Activated naive CD8-positive, alpha-beta T cell treated with anti-CD3 and anti-CD28 coated beads for 36 hours (primary cell): ENCODE measurements around the gene ALG14. TPM values are rescaled to one million over a fixed set of nuclear protein-coding genes. Genes with fewer than 3 reads are reported as not detected.
"Not testable (repeated sequence)": the region's sequence is repeated elsewhere in the genome, so short reads cannot be mapped to it uniquely, and the experiment has no call there.

Experiments
- DNase-seq: peaks from one replicate; pipeline ENCODE4 v3.0.0; 2021
- H3K27ac Mint-ChIP-seq: one replicate; pipeline ENCODE4 v1.8.0; 2022; ENCODE audit warnings: mild to moderate bottlenecking, moderate library complexity, mixed read lengths
- H3K27me3 Mint-ChIP-seq: one replicate; pipeline ENCODE4 v1.8.0; 2022; ENCODE audit warnings: mild to moderate bottlenecking, mixed read lengths
- H3K36me3 Mint-ChIP-seq: one replicate; pipeline ENCODE4 v1.8.0; 2021; ENCODE audit warnings: mild to moderate bottlenecking, mixed read lengths
- H3K4me1 Mint-ChIP-seq: one replicate; pipeline ENCODE4 v1.8.0; 2021; ENCODE audit warnings: mixed read lengths
- H3K4me3 Mint-ChIP-seq: one replicate; pipeline ENCODE4 v1.8.0; 2022; ENCODE audit warnings: mild to moderate bottlenecking, moderate library complexity, mixed read lengths
- H3K9me3 Mint-ChIP-seq: one replicate; pipeline ENCODE4 v1.8.0; 2022; ENCODE audit warnings: mixed read lengths
- total RNA-seq, 2 experiments: library from RNA; stranded (reverse); gene quantifications; one replicate each; pipeline ENCODE4 v1.2.3, GENCODE V29; 2021

The ALG14 gene
- total RNA-seq, 2 experiments from 2014 or later, result 4.1 to 4.8 TPM

GRCh38 chr1:95095833-95096217, 23.1 kb upstream of the ALG14 start:
- no peaks in the 10 kb centered on the region for H3K36me3 Mint-ChIP-seq
- no peaks in the 10 kb centered on the region for H3K4me1 Mint-ChIP-seq
- H3K4me3 Mint-ChIP-seq, result no peak overlapping the region
- no peak for DNase-seq
- H3K27ac Mint-ChIP-seq, result no peak overlapping the region
- no peaks in the 10 kb centered on the region for H3K9me3 Mint-ChIP-seq
- H3K27me3 Mint-ChIP-seq, result peaks cover 15% of the 10 kb centered on the region

GRCh38 chr1:95094923-95095322, 22.2 kb upstream of the ALG14 start:
- H3K27ac Mint-ChIP-seq, result no peak overlapping the region

GRCh38 chr1:95093296-95093695, 20.5 kb upstream of the ALG14 start:
- Mint-ChIP-seq H3K36me3 (no peaks in the 10 kb centered on the region), H3K4me3 (no peak overlapping the region), H3K4me1 (no peaks in the 10 kb centered on the region), H3K9me3 (no peaks in the 10 kb centered on the region), H3K27me3 (peaks cover 18% of the 10 kb centered on the region), H3K27ac (no peak overlapping the region)
- no peak for DNase-seq

More at GRCh38 chr1:95094923-95095322, 22.2 kb upstream of the ALG14 start:
- H3K4me1 Mint-ChIP-seq, result no peaks in the 10 kb centered on the region
- H3K4me3 Mint-ChIP-seq, result no peak overlapping the region
- no peaks in the 10 kb centered on the region for H3K36me3 Mint-ChIP-seq
- DNase-seq, result no peak
- H3K27me3 Mint-ChIP-seq, result peaks cover 18% of the 10 kb centered on the region
- no peaks in the 10 kb centered on the region for H3K9me3 Mint-ChIP-seq

- peaks cover 18% of the 10 kb centered on the region for H3K27me3 Mint-ChIP-seq
- H3K27ac Mint-ChIP-seq, H3K9me3 Mint-ChIP-seq, DNase-seq, H3K4me3 Mint-ChIP-seq, H3K4me1 Mint-ChIP-seq, H3K36me3 Mint-ChIP-seq: not testable (repeated sequence)
Measured at GRCh38 chr1:95092891-95093290, 20.1 kb upstream of the ALG14 start.

GRCh38 chr1:95091290-95091689, 18.5 kb upstream of the ALG14 start:
- not testable (repeated sequence) for DNase-seq, H3K36me3 Mint-ChIP-seq, H3K27ac Mint-ChIP-seq, H3K9me3 Mint-ChIP-seq, H3K4me3 Mint-ChIP-seq, H3K4me1 Mint-ChIP-seq
- peaks cover 14% of the 10 kb centered on the region for H3K27me3 Mint-ChIP-seq

- DNase-seq, result no peak
- no peaks in the 10 kb centered on the region for H3K36me3 Mint-ChIP-seq
- H3K4me3 Mint-ChIP-seq, result no peak overlapping the region
Measured at GRCh38 chr1:95089650-95090287, 17.0 kb upstream of the ALG14 start.

GRCh38 chr1:95088303-95088702, 15.6 kb upstream of the ALG14 start:
- Mint-ChIP-seq H3K36me3 (no peaks in the 10 kb centered on the region), H3K4me1 (peaks cover 3% of the 10 kb centered on the region), H3K4me3 (no peak overlapping the region), H3K27ac (no peak overlapping the region), H3K9me3 (no peaks in the 10 kb centered on the region), H3K27me3 (peaks cover 14% of the 10 kb centered on the region)
- DNase-seq, result no peak

More at GRCh38 chr1:95089650-95090287, 17.0 kb upstream of the ALG14 start:
- H3K4me1 Mint-ChIP-seq, result peaks cover 2% of the 10 kb centered on the region
- H3K27me3 Mint-ChIP-seq, result peaks cover 14% of the 10 kb centered on the region
- no peaks in the 10 kb centered on the region for H3K9me3 Mint-ChIP-seq
- H3K27ac Mint-ChIP-seq, result no peak overlapping the region

GRCh38 chr1:95086949-95087533, 14.3 kb upstream of the ALG14 start:
- peaks cover 9% of the 10 kb centered on the region for H3K27me3 Mint-ChIP-seq
- H3K4me3 Mint-ChIP-seq, result no peak overlapping the region
- H3K4me1 Mint-ChIP-seq, result peaks cover 3% of the 10 kb centered on the region
- H3K36me3 Mint-ChIP-seq, result no peaks in the 10 kb centered on the region
- DNase-seq, result no peak
- no peak overlapping the region for H3K27ac Mint-ChIP-seq
- H3K9me3 Mint-ChIP-seq, result no peaks in the 10 kb centered on the region

- H3K4me1 Mint-ChIP-seq, result peaks cover 3% of the 10 kb centered on the region
Measured at GRCh38 chr1:95085376-95085775, 12.6 kb upstream of the ALG14 start.

GRCh38 chr1:95084317-95085176, 11.8 kb upstream of the ALG14 start:
- Mint-ChIP-seq H3K27ac (no peak overlapping the region), H3K36me3 (no peaks in the 10 kb centered on the region), H3K9me3 (no peaks in the 10 kb centered on the region), H3K27me3 (no peaks in the 10 kb centered on the region), H3K4me1 (peaks cover 3% of the 10 kb centered on the region), H3K4me3 (no peak overlapping the region)
- no peak for DNase-seq

More at GRCh38 chr1:95085376-95085775, 12.6 kb upstream of the ALG14 start:
- no peaks in the 10 kb centered on the region for H3K9me3 Mint-ChIP-seq
- no peak overlapping the region for H3K4me3 Mint-ChIP-seq
- H3K27ac Mint-ChIP-seq, result no peak overlapping the region
- H3K27me3 Mint-ChIP-seq, result no peaks in the 10 kb centered on the region
- DNase-seq, result no peak
- no peaks in the 10 kb centered on the region for H3K36me3 Mint-ChIP-seq

GRCh38 chr1:95080879-95081278, 8.1 kb upstream of the ALG14 start:
- H3K9me3 Mint-ChIP-seq, result no peaks in the 10 kb centered on the region
- no peaks in the 10 kb centered on the region for H3K27me3 Mint-ChIP-seq
- no peaks in the 10 kb centered on the region for H3K36me3 Mint-ChIP-seq
- peaks cover 3% of the 10 kb centered on the region for H3K4me1 Mint-ChIP-seq
- H3K4me3 Mint-ChIP-seq, result no peak overlapping the region
- no peak overlapping the region for H3K27ac Mint-ChIP-seq
- DNase-seq, result no peak

- no peak overlapping the region for H3K27ac Mint-ChIP-seq
- no peak for DNase-seq
- H3K36me3 Mint-ChIP-seq, result no peaks in the 10 kb centered on the region
- H3K4me3 Mint-ChIP-seq, result no peak overlapping the region
- H3K27me3 Mint-ChIP-seq, result no peaks in the 10 kb centered on the region
- H3K9me3 Mint-ChIP-seq, result no peaks in the 10 kb centered on the region
- peaks cover 3% of the 10 kb centered on the region for H3K4me1 Mint-ChIP-seq
Measured at GRCh38 chr1:95080446-95080845, 7.7 kb upstream of the ALG14 start.

GRCh38 chr1:95076034-95076433, 3.3 kb upstream of the ALG14 start:
- Mint-ChIP-seq H3K36me3 (no peaks in the 10 kb centered on the region), H3K27ac (no peak overlapping the region), H3K4me1 (peaks cover 12% of the 10 kb centered on the region), H3K4me3 (no peak overlapping the region), H3K27me3 (no peaks in the 10 kb centered on the region), H3K9me3 (no peaks in the 10 kb centered on the region)
- no peak for DNase-seq

GRCh38 chr1:95073446-95073845, 695 bp upstream of the ALG14 start:
- H3K9me3 Mint-ChIP-seq, result no peaks in the 10 kb centered on the region
- H3K4me1 Mint-ChIP-seq, result peaks cover 13% of the 10 kb centered on the region
- H3K27ac Mint-ChIP-seq, result peak overlapping the region; percentile 94
- H3K36me3 Mint-ChIP-seq, result no peaks in the 10 kb centered on the region
- no peak for DNase-seq
- no peaks in the 10 kb centered on the region for H3K27me3 Mint-ChIP-seq
- peak overlapping the region; percentile 91 for H3K4me3 Mint-ChIP-seq

- H3K9me3 Mint-ChIP-seq, result no peaks in the 10 kb centered on the region
- H3K27ac Mint-ChIP-seq, result peak overlapping the region; percentile 94
- H3K4me1 Mint-ChIP-seq, result peaks cover 13% of the 10 kb centered on the region
- peaks cover 5% of the 10 kb centered on the region for H3K36me3 Mint-ChIP-seq
- no peaks in the 10 kb centered on the region for H3K27me3 Mint-ChIP-seq
- peak overlapping the region; percentile 91 for H3K4me3 Mint-ChIP-seq
- DNase-seq, result no peak
Measured at GRCh38 chr1:95072117-95072516, 634 bp downstream of the ALG14 start.
